SK-N-SH (cell line): ENCODE measurements around the gene NAPEPLD. TPM values are rescaled to one million over a fixed set of nuclear protein-coding genes. Genes with fewer than 3 reads are reported as not detected.

ENCODE experiments used
- CTCF ChIA-PET: fragments of 300-600, 350-600 bp; formaldehyde crosslinking; extraction: SDS; loops from one replicate; lab custom pipeline; 2021; lab: Yijun Ruan, JAX
- POLR2A ChIA-PET: fragments of 350-600 bp; sonication (Branson Sonifier 250); formaldehyde crosslinking; extraction: SDS; loops from one replicate; lab custom pipeline; 2020; ENCODE audit warnings: antibody characterized with exemption, inconsistent platforms; lab: Yijun Ruan, JAX
- DNase-seq: peaks from one replicate; pipeline ENCODE4 v3.0.0; 2012
- H2AFZ ChIP-seq: fragments of 200-600 bp; sonication (generic); 2 replicates; pipeline ENCODE4 v1.8.1; 2016; ENCODE audit warnings: antibody characterized with exemption, mild to moderate bottlenecking, low read depth
- H3F3A ChIP-seq: fragments of 200-600 bp; sonication (generic); replicated peaks from 2 replicates; pipeline ENCODE3; 2016; ENCODE audit warnings: antibody characterized with exemption, mild to moderate bottlenecking; ENCODE audit not compliant: insufficient read depth
- H3K27ac ChIP-seq, 2 experiments: fragments of 200-500 bp in 1 of 2; fragments of 200-600 bp in 1 of 2; sonication (Bioruptor generic) in 1 of 2; sonication (generic), shearing (Covaris generic) in 1 of 2; 2 replicates each; pipeline versions ENCODE4 v1.5.1 to v1.6.1; 2014 to 2016; ENCODE audit warnings: low read depth in 2 of 2, inconsistent platforms in 1 of 2, low read length in 1 of 2, mild to moderate bottlenecking in 1 of 2, mixed read lengths in 1 of 2
- H3K27me3 ChIP-seq: fragments of 200-600 bp; sonication (generic), shearing (Covaris generic); 2 replicates; pipeline ENCODE4 v1.6.1; 2016; ENCODE audit warnings: mixed run types; ENCODE audit not compliant: insufficient read depth
- H3K36me3 ChIP-seq, 2 experiments: fragments of 200-500 bp in 1 of 2; fragments of 200-600 bp in 1 of 2; sonication (Bioruptor generic) in 1 of 2; sonication (generic) in 1 of 2; replicated peaks in 1 of 2; 2 replicates each; pipeline versions ENCODE3 to v1.5.1; 2014 to 2016; ENCODE audit warnings: low read length in 1 of 2, mild to moderate bottlenecking in 1 of 2; ENCODE audit not compliant: insufficient read depth in 2 of 2, control insufficient read depth in 1 of 2
- H3K4me1 ChIP-seq, 2 experiments: fragments of 200-500 bp in 1 of 2; fragments of 200-600 bp in 1 of 2; sonication (Bioruptor generic) in 1 of 2; sonication (generic), shearing (Covaris generic) in 1 of 2; 2 replicates each; pipeline versions ENCODE4 v1.5.1 to v1.6.1; 2014 to 2016; ENCODE audit warnings: low read depth in 1 of 2, low read length in 1 of 2, mixed run types in 1 of 2; ENCODE audit not compliant: insufficient read depth in 2 of 2, control insufficient read depth in 1 of 2
- H3K4me2 ChIP-seq: fragments of 200-600 bp; sonication (generic), shearing (Covaris generic); 2 replicates; pipeline ENCODE4 v1.6.1; 2017; ENCODE audit warnings: mixed run types
- H3K4me3 ChIP-seq, 2 experiments: fragments of 200-500 bp in 1 of 2; fragments of 200-600 bp in 1 of 2; sonication (Bioruptor generic) in 1 of 2; sonication (generic), shearing (Covaris generic) in 1 of 2; 2 replicates each; pipeline versions ENCODE4 v1.5.1 to v1.8.1; 2014 to 2016; ENCODE audit warnings: low read depth in 2 of 2, inconsistent platforms in 1 of 2, low read length in 1 of 2, mild to moderate bottlenecking in 1 of 2, mixed read lengths in 1 of 2, moderate library complexity in 1 of 2
- H3K79me2 ChIP-seq: fragments of 200-600 bp; sonication (generic); 2 replicates; pipeline ENCODE4 v1.8.1; 2017; ENCODE audit warnings: mild to moderate bottlenecking; ENCODE audit not compliant: insufficient read depth
- H3K9ac ChIP-seq: fragments of 200-600 bp; sonication (generic); 2 replicates; pipeline ENCODE4 v1.6.1; 2017; ENCODE audit warnings: mixed run types
- H3K9me2 ChIP-seq: fragments of 200-600 bp; sonication (generic); 2 replicates; pipeline ENCODE4 v1.6.1; 2017; ENCODE audit warnings: mixed run types
- H3K9me3 ChIP-seq: fragments of 200-600 bp; sonication (generic); 2 replicates; pipeline ENCODE4 v1.6.1; 2017; ENCODE audit warnings: mixed run types, mild to moderate bottlenecking, moderate library complexity
- H4K20me1 ChIP-seq: fragments of 200-600 bp; sonication (generic); 2 replicates; pipeline ENCODE4 v1.6.1; 2017; ENCODE audit warnings: mild to moderate bottlenecking, mixed run types; ENCODE audit not compliant: insufficient read depth
- CHD2 ChIP-seq: fragments of 150-350 bp; IDR thresholded peaks from 2 replicates; pipeline ENCODE4 v1.6.1; 2018; ENCODE audit warnings: low read length; ENCODE audit not compliant: partially characterized antibody
- EP300 ChIP-seq, 2 experiments: IDR thresholded peaks; 2 replicates each; pipeline versions ENCODE4 v1.4.0 to v1.6.1; 2012; ENCODE audit warnings: borderline replicate concordance in 1 of 2, low read depth in 1 of 2, low read length in 1 of 2
- EZH2phosphoT487 ChIP-seq: fragments of 200-600 bp; sonication (generic); IDR thresholded peaks from 2 replicates; pipeline ENCODE4 v1.6.1; 2017; ENCODE audit warnings: low read depth, mixed run types, mild to moderate bottlenecking, antibody characterized with exemption, moderate library complexity, borderline replicate concordance
- FOXJ3 ChIP-seq: sonication (generic); formaldehyde crosslinking; IDR thresholded peaks from 2 replicates; pipeline ENCODE4 v1.5.1; 2020; ENCODE audit warnings: mild to moderate bottlenecking, missing genetic modification reagents
- FOXM1 ChIP-seq: IDR thresholded peaks from 2 replicates; pipeline ENCODE4 v1.4.0; 2012; ENCODE audit warnings: low read depth, mild to moderate bottlenecking
- MEF2A ChIP-seq: IDR thresholded peaks from 2 replicates; pipeline ENCODE4 v1.4.0; 2012; ENCODE audit warnings: low read depth, borderline replicate concordance
- MXI1 ChIP-seq: IDR thresholded peaks from 2 replicates; pipeline ENCODE4 v1.6.1; 2012; ENCODE audit warnings: mild to moderate bottlenecking, low read depth, low read length, improper control_type of control experiment
- NFIC ChIP-seq: IDR thresholded peaks from 2 replicates; pipeline ENCODE4 v1.4.0; 2012; ENCODE audit warnings: borderline replicate concordance
- NRF1 ChIP-seq: IDR thresholded peaks from 2 replicates; pipeline ENCODE4 v1.6.1; 2012; ENCODE audit warnings: low read depth, mild to moderate bottlenecking, low read length
- POLR2AphosphoS5 ChIP-seq: IDR thresholded peaks from 2 replicates; pipeline ENCODE4 v1.6.1; 2012; ENCODE audit warnings: low read depth, low read length
- RAD21 ChIP-seq: IDR thresholded peaks from 2 replicates; pipeline ENCODE4 v1.6.1; 2012; ENCODE audit warnings: mild to moderate bottlenecking, low read length
- RFX5 ChIP-seq: IDR thresholded peaks from 2 replicates; pipeline ENCODE4 v1.6.1; 2012; ENCODE audit warnings: mild to moderate bottlenecking, improper control_type of control experiment, low read length
- RXRA ChIP-seq: IDR thresholded peaks from 2 replicates; pipeline ENCODE4 v1.4.0; 2012; ENCODE audit warnings: low read depth, mild to moderate bottlenecking, borderline replicate concordance
- SMC3 ChIP-seq: IDR thresholded peaks from 2 replicates; pipeline ENCODE4 v1.6.1; 2012; ENCODE audit warnings: low read depth, low read length, improper control_type of control experiment
- TAF1 ChIP-seq: IDR thresholded peaks from 2 replicates; pipeline ENCODE4 v1.6.1; 2012; ENCODE audit warnings: low read depth, mild to moderate bottlenecking, low read length, moderate library complexity, borderline replicate concordance
- TCF12 ChIP-seq: IDR thresholded peaks from 2 replicates; pipeline ENCODE4 v1.4.0; 2012
- TEAD4 ChIP-seq: IDR thresholded peaks from 2 replicates; pipeline ENCODE4 v1.4.0; 2012; ENCODE audit warnings: mild to moderate bottlenecking, borderline replicate concordance; ENCODE audit not compliant: insufficient read depth
- WGBS: methylation state at CpG from one replicate; pipeline ENCODE4 v1.1.6; 2017; ENCODE audit warnings: low lambda C conversion rate; 5-methylcytosine and 5-hydroxymethylcytosine counted together
- polyA plus RNA-seq, 3 experiments: library from polyadenylated mRNA; depleted of rRNA; stranded (reverse); fragments of >200 nt; gene quantifications; 2 replicates each; pipeline ENCODE4 v1.2.3, GENCODE V29; 2012
- TF ChIP-seq, protein P1 (sequence below): IDR thresholded peaks from 2 replicates; pipeline ENCODE4; 2012
- TF ChIP-seq, protein P2 (sequence below): IDR thresholded peaks from 2 replicates; pipeline ENCODE4 v1.4.0; 2012; ENCODE audit warnings: low read depth, borderline replicate concordance
- TF ChIP-seq, protein P3 (sequence below): fragments of 150-350 bp; IDR thresholded peaks from 2 replicates; pipeline ENCODE4 v1.6.1; 2017; ENCODE audit warnings: antibody characterized with exemption, low read length, low read depth, borderline replicate concordance
- TF ChIP-seq, protein P4 (sequence below): fragments of 150-350 bp; IDR thresholded peaks from 2 replicates; pipeline ENCODE4 v1.6.1; 2016; ENCODE audit warnings: mild to moderate bottlenecking, low read depth, low read length

The NAPEPLD gene
- polyA plus RNA-seq, 1 of the 3 experiments (the other 2 are of a cell fraction), result 4.6 TPM

DNA sequence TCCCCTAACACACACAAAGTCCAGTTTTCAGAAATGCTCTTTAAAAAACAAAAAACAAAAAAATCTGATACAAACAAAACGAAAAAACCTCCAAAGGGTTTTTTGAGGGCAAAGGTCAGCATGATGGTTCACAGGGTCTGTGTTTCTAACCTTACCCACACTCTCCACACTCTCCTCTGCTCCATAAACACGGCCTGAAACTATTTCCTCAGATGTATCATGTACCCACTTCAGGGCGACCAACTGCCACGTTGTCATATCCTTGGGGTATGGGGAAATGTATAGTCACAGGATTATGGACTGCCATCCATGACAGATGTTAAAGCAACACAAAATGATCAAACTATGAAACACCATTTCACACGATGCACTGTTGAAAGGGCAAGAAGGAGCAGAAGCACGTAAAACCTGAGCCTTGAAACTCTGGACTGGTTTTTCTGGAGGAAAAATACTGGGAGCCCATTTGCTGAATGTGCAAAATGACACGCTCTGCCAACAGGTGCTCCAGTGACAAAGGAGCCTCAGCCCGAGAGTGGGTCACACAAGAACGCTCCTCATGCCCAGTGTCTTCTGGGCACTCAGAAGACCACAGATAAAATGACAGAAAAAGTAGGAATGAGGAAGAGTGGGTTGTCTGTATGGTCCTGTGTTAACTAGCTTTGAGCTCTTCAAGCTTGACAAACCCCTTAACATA, 15.8 kb downstream of the NAPEPLD start:
- H3K9ac ChIP-seq, result no peak overlapping the region
- no peak for DNase-seq
- H2AFZ ChIP-seq, result no peak overlapping the region
- H4K20me1 ChIP-seq, result no peaks in the 10 kb centered on the region
- WGBS, result 78% methylated on average over 9 of the region's 9 CpGs
- H3K4me3 ChIP-seq, result no peak overlapping the region
- CTCF ChIA-PET, result no interaction called here
- no peak overlapping the region for H3K4me2 ChIP-seq
- H3K36me3 ChIP-seq, result peaks cover 4 to 6% of the 10 kb centered on the region in 2 experiments
- no peak overlapping the region for H3K27ac ChIP-seq
- POLR2A ChIA-PET, result no interaction called here
- TF ChIP-seq, protein P1, sequence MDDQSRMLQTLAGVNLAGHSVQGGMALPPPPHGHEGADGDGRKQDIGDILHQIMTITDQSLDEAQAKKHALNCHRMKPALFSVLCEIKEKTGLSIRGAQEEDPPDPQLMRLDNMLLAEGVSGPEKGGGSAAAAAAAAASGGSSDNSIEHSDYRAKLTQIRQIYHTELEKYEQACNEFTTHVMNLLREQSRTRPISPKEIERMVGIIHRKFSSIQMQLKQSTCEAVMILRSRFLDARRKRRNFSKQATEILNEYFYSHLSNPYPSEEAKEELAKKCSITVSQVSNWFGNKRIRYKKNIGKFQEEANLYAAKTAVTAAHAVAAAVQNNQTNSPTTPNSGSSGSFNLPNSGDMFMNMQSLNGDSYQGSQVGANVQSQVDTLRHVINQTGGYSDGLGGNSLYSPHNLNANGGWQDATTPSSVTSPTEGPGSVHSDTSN, result no peak
- no peak for TF ChIP-seq TCF12
- TF ChIP-seq FOXJ3 (CRISPR knock-in tag), result no peak
- no peak for TF ChIP-seq TEAD4
- TF ChIP-seq MEF2A, result no peak
- no peak for TF ChIP-seq NFIC
- TF ChIP-seq FOXM1, result no peak
- no peak for TF ChIP-seq SMC3
- TF ChIP-seq RAD21, result no peak
- no peak for TF ChIP-seq TAF1
- TF ChIP-seq MXI1, result no peak
- no peak for TF ChIP-seq POLR2AphosphoS5
- TF ChIP-seq EZH2phosphoT487, result no peak
- no peak for TF ChIP-seq CHD2
- no peak for TF ChIP-seq RXRA
- TF ChIP-seq, all 33 proteins: peak for 0
- peaks cover 17% of the 10 kb centered on the region; the same call in 1 of the 2 replicates for H3K79me2 ChIP-seq
- H3K9me3 ChIP-seq, result no peaks in the 10 kb centered on the region
- no peaks in the 10 kb centered on the region for H3K9me2 ChIP-seq
- no peaks in the 10 kb centered on the region for H3K27me3 ChIP-seq
- peaks cover 3 to 8% of the 10 kb centered on the region in 2 experiments; a peak in 2 of 4 replicates for H3K4me1 ChIP-seq
- H3F3A ChIP-seq, result no peaks in the 10 kb centered on the region

DNA sequence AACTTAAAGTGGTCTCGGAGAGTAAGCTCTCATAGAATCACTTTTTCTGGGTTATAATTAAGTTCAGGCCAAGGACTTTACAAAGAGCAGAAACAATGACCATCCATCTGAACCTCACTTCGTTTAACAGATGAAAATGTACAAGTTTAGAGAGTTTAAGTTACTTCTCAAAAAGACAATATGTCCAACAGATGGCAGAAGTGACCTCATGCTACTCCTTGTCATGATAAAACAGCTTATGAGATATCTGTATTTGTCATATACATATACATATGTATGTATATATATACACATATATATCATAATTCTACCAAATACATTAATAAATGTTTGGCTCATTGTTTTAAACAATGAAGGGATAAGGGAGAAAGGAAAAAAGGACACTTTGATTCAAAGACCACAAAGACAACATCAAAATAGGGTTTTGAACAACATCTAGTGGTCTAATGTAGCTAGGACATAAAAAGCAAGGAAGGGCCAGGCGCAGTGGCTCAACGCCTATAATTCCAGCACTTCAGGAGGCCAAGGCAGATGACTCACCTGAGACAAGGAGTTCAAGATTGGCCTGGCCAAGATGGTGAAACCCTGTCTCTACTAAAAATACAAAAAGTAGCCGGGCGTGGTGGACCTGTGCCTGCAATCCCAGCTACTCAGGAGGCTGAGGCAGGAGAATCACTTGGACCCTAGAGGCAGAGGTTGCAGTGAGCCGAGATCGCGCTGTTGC, 17.8 kb downstream of the NAPEPLD start:
- H3K4me3 ChIP-seq, result no peak overlapping the region
- H3K9ac ChIP-seq, result no peak overlapping the region
- peaks cover 3% of the 10 kb centered on the region; the same call in 1 of the 2 replicates for H3K79me2 ChIP-seq
- H4K20me1 ChIP-seq, result no peaks in the 10 kb centered on the region
- CTCF ChIA-PET, result interaction anchor here (1.0 to 1.1 kb wide), 4 partner anchors 8 to 31 kb away, joined by 3 read pairs; no protein-coding TSS in a partner anchor
- H2AFZ ChIP-seq, result no peak overlapping the region
- H3F3A ChIP-seq, result no peaks in the 10 kb centered on the region
- POLR2A ChIA-PET, result interaction anchor here (0.8 kb wide), 1 partner anchor 10 kb away, joined by 3 read pairs; no protein-coding TSS in a partner anchor
- WGBS, result 86% methylated on average over 9 of the region's 9 CpGs
- H3K9me2 ChIP-seq, result no peaks in the 10 kb centered on the region
- DNase-seq, result no peak
- H3K4me2 ChIP-seq, result no peak overlapping the region
- H3K27ac ChIP-seq, result no peak overlapping the region
- H3K27me3 ChIP-seq, result no peaks in the 10 kb centered on the region
- H3K36me3 ChIP-seq, result peaks cover 19 to 20% of the 10 kb centered on the region in 2 experiments
- no peaks in the 10 kb centered on the region for H3K9me3 ChIP-seq
- peaks cover 3 to 8% of the 10 kb centered on the region in 2 experiments; a peak in 2 of 4 replicates for H3K4me1 ChIP-seq
- TF ChIP-seq MEF2A (no peak), RFX5 (no peak), NFIC (no peak), CHD2 (no peak), TAF1 (no peak), MXI1 (no peak), EP300 (IDR thresholded peaks at IDR 0.05; ENCODE audit: borderline replicate concordance in 1 of 2, low read depth in 1 of 2, low read length in 1 of 2) (no peak), NRF1 (no peak), TCF12 (no peak)
- TF ChIP-seq, protein P2, sequence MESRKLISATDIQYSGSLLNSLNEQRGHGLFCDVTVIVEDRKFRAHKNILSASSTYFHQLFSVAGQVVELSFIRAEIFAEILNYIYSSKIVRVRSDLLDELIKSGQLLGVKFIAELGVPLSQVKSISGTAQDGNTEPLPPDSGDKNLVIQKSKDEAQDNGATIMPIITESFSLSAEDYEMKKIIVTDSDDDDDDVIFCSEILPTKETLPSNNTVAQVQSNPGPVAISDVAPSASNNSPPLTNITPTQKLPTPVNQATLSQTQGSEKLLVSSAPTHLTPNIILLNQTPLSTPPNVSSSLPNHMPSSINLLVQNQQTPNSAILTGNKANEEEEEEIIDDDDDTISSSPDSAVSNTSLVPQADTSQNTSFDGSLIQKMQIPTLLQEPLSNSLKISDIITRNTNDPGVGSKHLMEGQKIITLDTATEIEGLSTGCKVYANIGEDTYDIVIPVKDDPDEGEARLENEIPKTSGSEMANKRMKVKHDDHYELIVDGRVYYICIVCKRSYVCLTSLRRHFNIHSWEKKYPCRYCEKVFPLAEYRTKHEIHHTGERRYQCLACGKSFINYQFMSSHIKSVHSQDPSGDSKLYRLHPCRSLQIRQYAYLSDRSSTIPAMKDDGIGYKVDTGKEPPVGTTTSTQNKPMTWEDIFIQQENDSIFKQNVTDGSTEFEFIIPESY, result no peak
- TF ChIP-seq, protein P3, sequence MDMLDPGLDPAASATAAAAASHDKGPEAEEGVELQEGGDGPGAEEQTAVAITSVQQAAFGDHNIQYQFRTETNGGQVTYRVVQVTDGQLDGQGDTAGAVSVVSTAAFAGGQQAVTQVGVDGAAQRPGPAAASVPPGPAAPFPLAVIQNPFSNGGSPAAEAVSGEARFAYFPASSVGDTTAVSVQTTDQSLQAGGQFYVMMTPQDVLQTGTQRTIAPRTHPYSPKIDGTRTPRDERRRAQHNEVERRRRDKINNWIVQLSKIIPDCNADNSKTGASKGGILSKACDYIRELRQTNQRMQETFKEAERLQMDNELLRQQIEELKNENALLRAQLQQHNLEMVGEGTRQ, result no peak
- TF ChIP-seq, protein P4, sequence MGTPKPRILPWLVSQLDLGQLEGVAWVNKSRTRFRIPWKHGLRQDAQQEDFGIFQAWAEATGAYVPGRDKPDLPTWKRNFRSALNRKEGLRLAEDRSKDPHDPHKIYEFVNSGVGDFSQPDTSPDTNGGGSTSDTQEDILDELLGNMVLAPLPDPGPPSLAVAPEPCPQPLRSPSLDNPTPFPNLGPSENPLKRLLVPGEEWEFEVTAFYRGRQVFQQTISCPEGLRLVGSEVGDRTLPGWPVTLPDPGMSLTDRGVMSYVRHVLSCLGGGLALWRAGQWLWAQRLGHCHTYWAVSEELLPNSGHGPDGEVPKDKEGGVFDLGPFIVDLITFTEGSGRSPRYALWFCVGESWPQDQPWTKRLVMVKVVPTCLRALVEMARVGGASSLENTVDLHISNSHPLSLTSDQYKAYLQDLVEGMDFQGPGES, result no peak
